K562 (cell line): ENCODE results near the gene SCAP. TPM values are rescaled to one million over a fixed set of nuclear protein-coding genes. Genes with fewer than 3 reads are reported as not detected.

Source experiments
- DEAF1 ChIP-seq: fragments of 450-650 bp; formaldehyde crosslinking; IDR thresholded peaks from 2 replicates; pipeline ENCODE4 v1.4.0; 2020; ENCODE audit warnings: mild to moderate bottlenecking, moderate library complexity
- ELF1 ChIP-seq: fragments of 200-800 bp; sonication (Bioruptor generic); IDR thresholded peaks from 2 replicates; pipeline ENCODE4 v1.6.1; 2016; ENCODE audit warnings: missing genetic modification characterization, missing compliant biosample characterization
- HMG20B ChIP-seq: fragments of 250-450 bp; sonication (Bioruptor Pico); IDR thresholded peaks from 2 replicates; pipeline ENCODE4 v1.5.0; 2021; ENCODE audit warnings: mild to moderate bottlenecking
- HMGXB4 ChIP-seq: sonication (generic); formaldehyde crosslinking; IDR thresholded peaks from 2 replicates; pipeline ENCODE4 v1.8.1; 2023; ENCODE audit warnings: mild to moderate bottlenecking, missing genetic modification reagents
- HOMEZ ChIP-seq: fragments of 250-450 bp; sonication (Bioruptor Pico); IDR thresholded peaks from 2 replicates; pipeline ENCODE4 v1.4.0; 2020; ENCODE audit warnings: mild to moderate bottlenecking, moderate library complexity
- RUNX1 ChIP-seq: sonication (generic); IDR thresholded peaks from 2 replicates; pipeline ENCODE4 v1.6.1; 2016; ENCODE audit warnings: antibody characterized with exemption, low read depth
- SAP30 ChIP-seq: fragments of 200-600 bp; sonication (generic); IDR thresholded peaks from 2 replicates; pipeline ENCODE4 v1.6.1; 2012; ENCODE audit warnings: borderline replicate concordance, low read depth, mild to moderate bottlenecking, moderate library complexity, low read length, control low read depth, inconsistent platforms; ENCODE audit not compliant: insufficient read depth, poor library complexity, severe bottlenecking
- SMARCA5 ChIP-seq: fragments of 450-650 bp; IDR thresholded peaks from 2 replicates; pipeline ENCODE4 v1.6.1; 2016
- SRSF9 ChIP-seq: fragments of 200-400 bp; formaldehyde crosslinking; IDR thresholded peaks from 2 replicates; pipeline ENCODE4 v1.6.1; 2017; ENCODE audit warnings: low read depth, low read length, borderline replicate concordance
- TAF1 ChIP-seq: IDR thresholded peaks from 2 replicates; pipeline ENCODE4 v1.6.1; 2011; ENCODE audit warnings: mild to moderate bottlenecking, low read length, moderate library complexity; ENCODE audit not compliant: insufficient read depth, control insufficient read depth, severe bottlenecking; ENCODE audit errors: extremely low read depth
- ZC3H11A ChIP-seq: IDR thresholded peaks from 2 replicates; pipeline ENCODE4 v1.6.1; 2012; ENCODE audit warnings: low read depth, low read length, improper control_type of control experiment
- ZNF121 ChIP-seq: sonication (generic); formaldehyde crosslinking; conservative IDR thresholded peaks from 2 replicates; pipeline ENCODE4 v1.8.0; 2022; ENCODE audit warnings: missing genetic modification reagents
- ZNF766 ChIP-seq: fragments of 200-800 bp; sonication (Bioruptor generic); conservative IDR thresholded peaks from 2 replicates; pipeline ENCODE4 v1.6.1; 2016; ENCODE audit warnings: missing genetic modification characterization, missing compliant biosample characterization
- ZNF79 ChIP-seq: fragments of 250-450 bp; sonication (Bioruptor Pico); IDR thresholded peaks from 2 replicates; pipeline ENCODE4 v1.4.0; 2020; ENCODE audit warnings: low read depth, mild to moderate bottlenecking, moderate library complexity
- polyA plus RNA-seq, 8 experiments: library from polyadenylated mRNA; depleted of rRNA in 4 of 8; stranded (reverse) in 5 of 8; unstranded in 3 of 8; fragments of >200 nt; fragmentation: Nextera tagmentation in 2 of 8; fragmentation: Illumina TruSeq in 1 of 8; extraction: Ambion mirVana in 2 of 8; extraction: Trizol in 1 of 8; gene quantifications; 2 replicates each; pipeline versions ENCODE4 v1.2.1 to v1.2.3, GENCODE V29; 2011 to 2014; ENCODE audit warnings: inconsistent platforms in 1 of 8, missing spikeins in 1 of 8
- total RNA-seq, 7 experiments: library from RNA; depleted of rRNA in 6 of 7; stranded (reverse); fragments of >200 nt in 6 of 7; fragmentation: Illumina TruSeq in 2 of 7; extraction: Trizol in 2 of 7; gene quantifications; 2 replicates each; pipeline versions ENCODE4 v1.2.1 to v1.2.3, GENCODE V29; 2011 to 2021; ENCODE audit warnings: low replicate concordance in 1 of 7
- TF ChIP-seq, protein P1 (sequence below): fragments of 250-450 bp; sonication (Bioruptor Pico); IDR thresholded peaks from 2 replicates; pipeline ENCODE4 v1.4.0; 2020; ENCODE audit warnings: mild to moderate bottlenecking, moderate library complexity
- TF ChIP-seq, protein P2 (sequence below): sonication (generic); formaldehyde crosslinking; IDR thresholded peaks from 2 replicates; pipeline ENCODE4 v1.8.1; 2023; ENCODE audit warnings: mild to moderate bottlenecking, missing genetic modification reagents

SCAP gene
- total and polyA plus RNA-seq, 9 of the 15 experiments (the other 6 are each of a cell fraction or from before 2014, with no cell fraction given), result 2.6 to 104 (median 37.8) TPM

GRCh38 chr3:47522082-47522987 is 46.6 kb upstream of the SCAP start (continued):
- TF ChIP-seq HMGXB4 (0 out of 2 replicates have a peak, but pooled peaks have one; percentile 2), ZC3H11A (no peak), RUNX1 (no peak), DEAF1 (CRISPR knock-in tag) (peak; percentile 97), ELF1 (tag) (peak; percentile 45), HMG20B (CRISPR knock-in tag) (no peak), SAP30 (no peak), ZNF121 (CRISPR knock-in tag) (no peak), ZNF766 (CRISPR knock-in tag) (no peak), SRSF9 (no peak), HOMEZ (no peak), ZNF79 (no peak), SMARCA5 (no peak), TAF1 (peak; percentile 41)
- TF ChIP-seq, protein P1, sequence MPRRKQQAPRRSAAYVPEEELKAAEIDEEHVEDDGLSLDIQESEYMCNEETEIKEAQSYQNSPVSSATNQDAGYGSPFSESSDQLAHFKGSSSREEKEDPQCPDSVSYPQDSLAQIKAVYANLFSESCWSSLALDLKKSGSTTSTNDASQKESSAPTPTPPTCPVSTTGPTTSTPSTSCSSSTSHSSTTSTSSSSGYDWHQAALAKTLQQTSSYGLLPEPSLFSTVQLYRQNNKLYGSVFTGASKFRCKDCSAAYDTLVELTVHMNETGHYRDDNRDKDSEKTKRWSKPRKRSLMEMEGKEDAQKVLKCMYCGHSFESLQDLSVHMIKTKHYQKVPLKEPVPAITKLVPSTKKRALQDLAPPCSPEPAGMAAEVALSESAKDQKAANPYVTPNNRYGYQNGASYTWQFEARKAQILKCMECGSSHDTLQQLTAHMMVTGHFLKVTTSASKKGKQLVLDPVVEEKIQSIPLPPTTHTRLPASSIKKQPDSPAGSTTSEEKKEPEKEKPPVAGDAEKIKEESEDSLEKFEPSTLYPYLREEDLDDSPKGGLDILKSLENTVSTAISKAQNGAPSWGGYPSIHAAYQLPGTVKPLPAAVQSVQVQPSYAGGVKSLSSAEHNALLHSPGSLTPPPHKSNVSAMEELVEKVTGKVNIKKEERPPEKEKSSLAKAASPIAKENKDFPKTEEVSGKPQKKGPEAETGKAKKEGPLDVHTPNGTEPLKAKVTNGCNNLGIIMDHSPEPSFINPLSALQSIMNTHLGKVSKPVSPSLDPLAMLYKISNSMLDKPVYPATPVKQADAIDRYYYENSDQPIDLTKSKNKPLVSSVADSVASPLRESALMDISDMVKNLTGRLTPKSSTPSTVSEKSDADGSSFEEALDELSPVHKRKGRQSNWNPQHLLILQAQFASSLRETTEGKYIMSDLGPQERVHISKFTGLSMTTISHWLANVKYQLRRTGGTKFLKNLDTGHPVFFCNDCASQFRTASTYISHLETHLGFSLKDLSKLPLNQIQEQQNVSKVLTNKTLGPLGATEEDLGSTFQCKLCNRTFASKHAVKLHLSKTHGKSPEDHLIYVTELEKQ (CRISPR knock-in tag), result no peak
- TF ChIP-seq, protein P2, sequence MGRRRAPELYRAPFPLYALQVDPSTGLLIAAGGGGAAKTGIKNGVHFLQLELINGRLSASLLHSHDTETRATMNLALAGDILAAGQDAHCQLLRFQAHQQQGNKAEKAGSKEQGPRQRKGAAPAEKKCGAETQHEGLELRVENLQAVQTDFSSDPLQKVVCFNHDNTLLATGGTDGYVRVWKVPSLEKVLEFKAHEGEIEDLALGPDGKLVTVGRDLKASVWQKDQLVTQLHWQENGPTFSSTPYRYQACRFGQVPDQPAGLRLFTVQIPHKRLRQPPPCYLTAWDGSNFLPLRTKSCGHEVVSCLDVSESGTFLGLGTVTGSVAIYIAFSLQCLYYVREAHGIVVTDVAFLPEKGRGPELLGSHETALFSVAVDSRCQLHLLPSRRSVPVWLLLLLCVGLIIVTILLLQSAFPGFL (CRISPR knock-in tag), result no peak
